H1 (cell line): ENCODE data around the gene CIITA. TPM values are rescaled to one million over a fixed set of nuclear protein-coding genes. Genes with fewer than 3 reads are reported as not detected.

Experiments used
- CTCF ChIA-PET: fragments of 300-600 bp; sonication (Branson Sonifier 250); formaldehyde crosslinking; loops from one replicate; lab custom pipeline; 2021; ENCODE audit not compliant: partially characterized antibody; lab: Charles Lee
- POLR2A ChIA-PET: fragments of 300-600 bp; sonication (Branson Sonifier 250); formaldehyde crosslinking; loops from one replicate; lab custom pipeline; 2021; ENCODE audit warnings: inconsistent platforms; ENCODE audit not compliant: partially characterized antibody; lab: Charles Lee
- DNase-seq, 2 experiments: peaks; one replicate each; pipeline versions ENCODE4 v3.0.0 to v3.0.0-alpha.2; 2010 to 2022; ENCODE audit warnings: low spot score in 2 of 2, low read depth in 1 of 2, mixed read lengths in 1 of 2
- FAIRE-seq: peaks from 2 replicates; lab custom pipeline; 2011; peaks lifted over from hg19 to GRCh38; lab: Jason Lieb, UNC
- H2AFZ ChIP-seq: 2 replicates; pipeline ENCODE4 v1.8.1; 2012; ENCODE audit warnings: low read length, inconsistent platforms
- H2AK5ac ChIP-seq: 2 replicates; pipeline ENCODE4 v1.6.1; 2013; ENCODE audit warnings: low read depth, low read length
- H2BK120ac ChIP-seq: replicated peaks from 2 replicates; pipeline ENCODE3; 2013; ENCODE audit warnings: low read depth, low read length, inconsistent platforms
- H2BK12ac ChIP-seq: 2 replicates; pipeline ENCODE4 v1.6.1; 2013; ENCODE audit warnings: low read depth, low read length
- H2BK15ac ChIP-seq: 2 replicates; pipeline ENCODE4 v1.6.1; 2013; ENCODE audit warnings: low read length
- H2BK20ac ChIP-seq: 2 replicates; pipeline ENCODE4 v1.6.1; 2013; ENCODE audit warnings: low read length
- H2BK5ac ChIP-seq: 2 replicates; pipeline ENCODE4 v1.6.1; 2013; ENCODE audit warnings: low read depth, low read length
- H3K14ac ChIP-seq: 2 replicates; pipeline ENCODE4 v1.6.1; 2013; ENCODE audit warnings: inconsistent platforms; ENCODE audit not compliant: insufficient read length
- H3K18ac ChIP-seq: 2 replicates; pipeline ENCODE4 v1.6.1; 2013; ENCODE audit warnings: low read length; ENCODE audit errors: extremely low read depth
- H3K23ac ChIP-seq: 2 replicates; pipeline ENCODE4 v1.6.1; 2013; ENCODE audit warnings: inconsistent platforms; ENCODE audit not compliant: insufficient read length
- H3K23me2 ChIP-seq: 2 replicates; pipeline ENCODE4 v1.6.1; 2013; ENCODE audit warnings: low read depth, low read length
- H3K27ac ChIP-seq: 2 replicates; pipeline ENCODE4 v1.6.1; 2011; ENCODE audit warnings: low read depth, low read length, inconsistent platforms
- H3K27me3 ChIP-seq, 4 experiments: replicated peaks in 1 of 4; 1 replicate in 1 of 4; 2 replicates in 3 of 4; pipeline versions ENCODE4 v1.6.1 to v1.8.1; 2011 to 2013; ENCODE audit warnings: low read length in 3 of 4, mild to moderate bottlenecking in 3 of 4, inconsistent platforms in 2 of 4, mixed read lengths in 2 of 4, moderate library complexity in 1 of 4; ENCODE audit not compliant: control insufficient read depth in 3 of 4, insufficient read depth in 3 of 4; ENCODE audit errors: extremely low read depth in 1 of 4
- H3K36me3 ChIP-seq, 4 experiments: 2 replicates each; pipeline versions ENCODE4 v1.6.1 to v1.8.1; 2011 to 2013; ENCODE audit warnings: mild to moderate bottlenecking in 4 of 4, low read length in 3 of 4, moderate library complexity in 2 of 4, control low read depth in 1 of 4, inconsistent platforms in 1 of 4; ENCODE audit not compliant: insufficient read depth in 4 of 4, control insufficient read depth in 2 of 4
- H3K4ac ChIP-seq: replicated peaks from 2 replicates; pipeline ENCODE3; 2013; ENCODE audit warnings: low read length, low read depth, mixed read lengths, inconsistent platforms; ENCODE audit not compliant: insufficient read length
- H3K4me1 ChIP-seq, 4 experiments: replicated peaks in 1 of 4; 1 replicate in 1 of 4; 2 replicates in 3 of 4; pipeline versions ENCODE4 v1.6.1 to v1.8.1; 2011 to 2013; ENCODE audit warnings: low read length in 3 of 4, inconsistent platforms in 2 of 4, mixed read lengths in 1 of 4; ENCODE audit not compliant: insufficient read depth in 4 of 4, control insufficient read depth in 3 of 4
- H3K4me2 ChIP-seq, 2 experiments: 2 replicates each; pipeline versions ENCODE4 v1.6.1 to v1.8.1; 2011 to 2013; ENCODE audit warnings: low read depth in 2 of 2, low read length in 2 of 2, control low read depth in 1 of 2, inconsistent platforms in 1 of 2, mild to moderate bottlenecking in 1 of 2; ENCODE audit not compliant: insufficient read depth in 1 of 2
- H3K4me3 ChIP-seq, 4 experiments: fragments of 200-600, 300-600 bp in 1 of 4; sonication (generic), shearing (Covaris generic), sonication (Bioruptor Twin) in 1 of 4; 2 replicates each; pipeline versions ENCODE4 v1.5.1 to v1.8.1; 2011 to 2016; ENCODE audit warnings: low read length in 4 of 4, low read depth in 3 of 4, control low read depth in 2 of 4, inconsistent platforms in 2 of 4, mild to moderate bottlenecking in 2 of 4, mixed read lengths in 1 of 4, moderate library complexity in 1 of 4; ENCODE audit not compliant: insufficient read depth in 2 of 4; ENCODE audit errors: extremely low read depth in 1 of 4
- H3K56ac ChIP-seq: replicated peaks from 2 replicates; pipeline ENCODE3; 2013; ENCODE audit warnings: low read depth, mild to moderate bottlenecking, mixed read lengths, low read length, inconsistent platforms; ENCODE audit not compliant: insufficient read length
- H3K79me1 ChIP-seq: 2 replicates; pipeline ENCODE4 v1.6.1; 2013; ENCODE audit warnings: low read depth, low read length, control low read depth
- H3K79me2 ChIP-seq, 2 experiments: 2 replicates each; pipeline versions ENCODE4 v1.6.1 to v1.8.1; 2012 to 2013; ENCODE audit warnings: low read length in 2 of 2, mild to moderate bottlenecking in 2 of 2, inconsistent platforms in 1 of 2; ENCODE audit not compliant: insufficient read depth in 2 of 2, control insufficient read depth in 1 of 2
- H3K9ac ChIP-seq, 4 experiments: replicated peaks in 1 of 4; 1 replicate in 1 of 4; 2 replicates in 3 of 4; pipeline versions ENCODE4 v1.6.1 to v1.8.1; 2011 to 2013; ENCODE audit warnings: low read depth in 3 of 4, low read length in 3 of 4, control low read depth in 2 of 4, mild to moderate bottlenecking in 2 of 4, moderate library complexity in 2 of 4, inconsistent platforms in 1 of 4; ENCODE audit errors: extremely low read depth in 1 of 4
- H3K9me3 ChIP-seq, 2 experiments: 2 replicates each; pipeline versions ENCODE4 v1.6.1 to v1.8.1; 2012 to 2013; ENCODE audit warnings: mild to moderate bottlenecking in 2 of 2, moderate library complexity in 2 of 2, control low read depth in 1 of 2, inconsistent platforms in 1 of 2, low read depth in 1 of 2, low read length in 1 of 2, mixed read lengths in 1 of 2; ENCODE audit not compliant: insufficient read depth in 2 of 2
- H4K20me1 ChIP-seq, 2 experiments: replicated peaks in 1 of 2; 2 replicates each; pipeline versions ENCODE3 to v1.8.1; 2011 to 2013; ENCODE audit warnings: inconsistent platforms in 2 of 2, low read length in 2 of 2, mild to moderate bottlenecking in 1 of 2; ENCODE audit not compliant: insufficient read depth in 2 of 2, control insufficient read depth in 1 of 2
- H4K5ac ChIP-seq: 2 replicates; pipeline ENCODE4 v1.6.1; 2013; ENCODE audit warnings: low read length, low read depth, mixed read lengths, inconsistent platforms; ENCODE audit not compliant: insufficient read length
- H4K8ac ChIP-seq: 2 replicates; pipeline ENCODE4 v1.8.0; 2013; ENCODE audit warnings: mild to moderate bottlenecking, moderate library complexity, low read length, inconsistent platforms; ENCODE audit not compliant: insufficient read depth; ENCODE audit errors: extremely low read depth
- H4K91ac ChIP-seq: replicated peaks from 2 replicates; pipeline ENCODE3; 2013; ENCODE audit warnings: low read length, mixed read lengths, inconsistent platforms; ENCODE audit not compliant: insufficient read length
- ASH2L ChIP-seq: fragments of 200-600, 300-600 bp; sonication (generic); IDR thresholded peaks from one replicate; pipeline ENCODE4 v1.7.1; 2017; ENCODE audit warnings: low read length
- CHD1 ChIP-seq: IDR thresholded peaks from 2 replicates; pipeline ENCODE4 v1.6.1; 2012; ENCODE audit warnings: low read depth, low read length, improper control_type of control experiment
- CREB1 ChIP-seq: IDR thresholded peaks from 2 replicates; pipeline ENCODE4 v1.6.1; 2012; ENCODE audit warnings: inconsistent platforms
- GABPA ChIP-seq: IDR thresholded peaks from 2 replicates; pipeline ENCODE4 v1.6.1; 2011; ENCODE audit warnings: mild to moderate bottlenecking, low read length, moderate library complexity, borderline replicate concordance; ENCODE audit not compliant: insufficient read depth
- JUND ChIP-seq: IDR thresholded peaks from 2 replicates; pipeline ENCODE4 v1.6.1; 2011; ENCODE audit warnings: mild to moderate bottlenecking, improper control_type of control experiment, low read length
- MAFK ChIP-seq: IDR thresholded peaks from 2 replicates; pipeline ENCODE4 v1.6.1; 2012; ENCODE audit warnings: low read depth, mild to moderate bottlenecking, improper control_type of control experiment, low read length
- RNF2 ChIP-seq: fragments of 200-900, 300-1000 bp; sonication (generic); IDR thresholded peaks from 2 replicates; pipeline ENCODE4 v1.7.1; 2016; ENCODE audit warnings: borderline replicate concordance, low read depth, mild to moderate bottlenecking, antibody characterized with exemption, low read length; ENCODE audit not compliant: poor library complexity, severe bottlenecking; ENCODE audit errors: missing control alignments
- SAP30 ChIP-seq: fragments of 300-600 bp; sonication (generic); IDR thresholded peaks from 2 replicates; pipeline ENCODE4 v1.7.1; 2012; ENCODE audit warnings: low read length, moderate library complexity, mild to moderate bottlenecking, inconsistent platforms; ENCODE audit not compliant: insufficient read depth, insufficient replicate concordance
- SIN3A ChIP-seq, 2 experiments: IDR thresholded peaks in 1 of 2; conservative IDR thresholded peaks in 1 of 2; 2 replicates each; pipeline ENCODE4 v1.6.1; 2011 to 2012; ENCODE audit warnings: low read length in 2 of 2, improper control_type of control experiment in 1 of 2, low read depth in 1 of 2, mild to moderate bottlenecking in 1 of 2
- TAF1 ChIP-seq: IDR thresholded peaks from 2 replicates; pipeline ENCODE4 v1.6.1; 2011; ENCODE audit warnings: mild to moderate bottlenecking, low read depth, low read length
- TEAD4 ChIP-seq: IDR thresholded peaks from 2 replicates; pipeline ENCODE4 v1.6.1; 2012; ENCODE audit warnings: low read depth, low read length, inconsistent platforms, mixed read lengths
- ZNF274 ChIP-seq: IDR thresholded peaks from 2 replicates; pipeline ENCODE4 v1.7.0; 2012; ENCODE audit warnings: low read length, borderline replicate concordance; ENCODE audit errors: extremely low read depth
- WGBS, 2 experiments: shearing (Covaris generic) in 1 of 2; methylation state at CpG; one replicate each; pipeline versions ENCODE4 v1.1.6 to v1.1.7; 2013 to 2015; ENCODE audit warnings: low lambda C conversion rate in 2 of 2, mixed read lengths in 2 of 2, inconsistent platforms in 1 of 2, low coverage in 1 of 2, missing lambda C conversion rate in 1 of 2; ENCODE audit not compliant: insufficient replicate concordance in 2 of 2, insufficient coverage in 1 of 2, insufficient read length in 1 of 2; ENCODE audit errors: extremely low coverage in 1 of 2, missing lambda C conversion rate in 1 of 2; 5-methylcytosine and 5-hydroxymethylcytosine counted together
- polyA plus RNA-seq, 7 experiments: library from polyadenylated mRNA; depleted of rRNA in 3 of 7; stranded (reverse) in 5 of 7; unstranded in 2 of 7; fragments of >200 nt in 5 of 7; fragments of 200-250 nt in 2 of 7; gene quantifications; 1 replicate in 5 of 7; 2 replicates in 1 of 7; 4 replicates in 1 of 7; pipeline versions ENCODE4 v1.2.1 to v1.2.3, GENCODE V29; 2011 to 2013; ENCODE audit warnings: missing spikeins in 2 of 7, mixed read lengths in 2 of 7
- total RNA-seq: library from RNA; stranded (reverse); fragmentation: NEBNext Ultra II Directional; extraction: Animal tissue kit (Norgen Biotek cat#: 25700); gene quantifications from 2 replicates; pipeline ENCODE4 v1.2.1, GENCODE V29; 2021

Gene CIITA
- total and polyA plus RNA-seq, 2 of the 8 experiments (the other 6 are each of a cell fraction or from before 2014, with no cell fraction given) = 0.07 to 0.17 TPM

DNA sequence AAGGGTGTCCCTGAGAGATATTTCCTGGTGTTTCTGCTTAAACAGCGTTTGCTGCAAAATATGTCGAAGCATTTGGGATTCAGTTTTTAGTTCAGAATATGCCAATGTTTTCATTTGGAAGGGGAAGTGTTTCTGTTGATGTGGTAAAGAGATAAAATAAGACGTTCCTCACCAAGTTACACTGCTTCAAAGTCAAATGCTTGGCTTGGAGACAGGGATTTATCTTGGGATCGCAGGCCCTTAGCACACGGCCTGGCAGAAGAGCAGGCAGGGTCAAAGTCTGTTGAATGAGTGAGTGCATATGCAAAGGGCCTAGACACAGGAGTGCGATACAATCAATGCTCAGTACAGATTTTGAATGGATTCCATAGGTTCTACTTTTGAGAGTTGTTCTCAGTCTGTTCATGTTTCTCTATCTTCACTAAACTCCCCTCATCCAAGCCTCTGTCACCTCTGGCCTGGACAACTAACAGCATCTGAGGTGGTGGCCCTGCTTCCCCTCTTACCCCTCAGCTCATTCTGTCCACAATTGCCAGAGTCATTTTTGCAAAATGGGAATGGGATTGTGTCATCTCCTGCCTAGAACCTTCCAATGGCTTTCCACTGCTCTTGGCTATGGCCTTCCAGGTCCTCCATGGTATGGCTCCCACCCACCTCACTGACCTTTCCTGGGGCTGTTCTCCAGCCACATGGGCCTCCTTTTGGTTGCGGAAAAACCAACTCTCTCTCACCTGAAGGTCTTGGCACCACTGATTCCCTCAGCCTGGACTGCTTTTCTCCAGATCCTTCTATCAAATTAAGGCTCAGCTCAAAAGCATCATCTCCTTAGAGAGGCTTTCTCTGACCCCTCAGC, 62.0 kb downstream of the CIITA start:
- H3K9ac ChIP-seq = no peak overlapping the region; a peak in 1 of 7 replicates
- CTCF ChIA-PET = interaction anchor here (1.6 kb wide), 1 partner anchor 25 kb away, joined by 5 read pairs; no protein-coding TSS in a partner anchor
- H3K56ac ChIP-seq = no peak overlapping the region
- H3K4me2 ChIP-seq = peak overlapping the region in 1 of 2 experiments; percentile 86; a peak in 1 of 4 replicates
- H2AK5ac ChIP-seq = no peak overlapping the region
- no peak overlapping the region for H3K23ac ChIP-seq
- H2BK12ac ChIP-seq = no peak overlapping the region
- WGBS, 2 experiments = 92% methylated on average over 7 of the region's 7 CpGs; no CpG with 5 or more reads in 1 of the 2 experiments
- no peaks in the 10 kb centered on the region for H3K9me3 ChIP-seq
- no peak overlapping the region for H2BK20ac ChIP-seq
- H3K79me1 ChIP-seq = peaks cover 16% of the 10 kb centered on the region
- H3K4ac ChIP-seq = no peak overlapping the region
- no peak overlapping the region for H2BK15ac ChIP-seq
- H2AFZ ChIP-seq = no peak overlapping the region
- POLR2A ChIA-PET = interaction anchor here (1.8 kb wide), 1 partner anchor 10 kb away, joined by 6 read pairs; no protein-coding TSS in a partner anchor
- no peak for TF ChIP-seq CHD1
- TF ChIP-seq CREB1 = no peak
- TF ChIP-seq TEAD4 = no peak
- TF ChIP-seq JUND = no peak
- TF ChIP-seq ZNF274 = no peak
- TF ChIP-seq ASH2L = no peak
- TF ChIP-seq RNF2 = no peak
- TF ChIP-seq SIN3A (conservative IDR thresholded peaks at IDR 0.05 in 1 of 2, IDR thresholded peaks at IDR 0.05 in 1 of 2; ENCODE audit: low read depth in 1 of 2, low read length in 2 of 2) = no peak
- TF ChIP-seq GABPA = no peak
- TF ChIP-seq MAFK = no peak
- TF ChIP-seq SAP30 = no peak
- TF ChIP-seq TAF1 = no peak
- no peak overlapping the region for H4K5ac ChIP-seq
- peaks cover 8% of the 10 kb centered on the region for H3K23me2 ChIP-seq
- H3K14ac ChIP-seq = no peak overlapping the region
- H3K18ac ChIP-seq = no peak overlapping the region
- H2BK5ac ChIP-seq = no peak overlapping the region
- H4K91ac ChIP-seq = no peak overlapping the region
- H3K4me1 ChIP-seq = peaks cover 5 to 9% (median 8%) of the 10 kb centered on the region in 4 experiments
- H3K36me3 ChIP-seq = peaks cover 0 to 4% (median 0%) of the 10 kb centered on the region in 4 experiments; a peak in 1 of 8 replicates
- H4K20me1 ChIP-seq = peaks cover 20 to 38% of the 10 kb centered on the region in 2 experiments
- no peak for DNase-seq
- H3K4me3 ChIP-seq = no peak overlapping the region
- H4K8ac ChIP-seq = no peak overlapping the region
- H3K27me3 ChIP-seq = no peaks in the 10 kb centered on the region; a peak in 2 of 7 replicates
- peaks cover 0 to 35% of the 10 kb centered on the region in 2 experiments; a peak in 1 of 4 replicates for H3K79me2 ChIP-seq
- no peak for FAIRE-seq
- no peak overlapping the region for H2BK120ac ChIP-seq
- H3K27ac ChIP-seq = no peak overlapping the region
